COLO668 (cell line): ENCODE measurements around the gene SECISBP2L.

Experiments used
- DNase-seq: peaks from one replicate; lab custom pipeline; 2025; ENCODE audit not compliant: unreplicated experiment; lab: John Stamatoyannopoulos, UW

The SECISBP2L gene

GRCh38 chr15:48967336-48967735, 78.9 kb downstream of the SECISBP2L start:
- no peak for DNase-seq

GRCh38 chr15:48966595-48967301, 79.5 kb downstream of the SECISBP2L start:
- DNase-seq = no peak

GRCh38 chr15:48965972-48966371, 80.3 kb downstream of the SECISBP2L start:
- no peak for DNase-seq

GRCh38 chr15:48964898-48965297, 81.3 kb downstream of the SECISBP2L start:
- DNase-seq = no peak

GRCh38 chr15:48963524-48964113, 82.6 kb downstream of the SECISBP2L start, which contains the start of gene SHC4:
Gene SHC4 (minus strand): TSS chr15:48963919. CDS start chr15:48963015, 904 bp downstream.
- DNase-seq = peak; percentile 32

- peak; percentile 50 for DNase-seq
These were observed 83.4 kb downstream of the SECISBP2L start for GRCh38 chr15:48962662-48963523.

- no peak for DNase-seq
These were observed 90.3 kb downstream of the SECISBP2L start for GRCh38 chr15:48955967-48956366.

GRCh38 chr15:48955370-48955769, 90.9 kb downstream of the SECISBP2L start:
- DNase-seq = no peak

GRCh38 chr15:48954538-48954937, 91.7 kb downstream of the SECISBP2L start:
- DNase-seq = no peak

- no peak for DNase-seq
These were observed 99.4 kb downstream of the SECISBP2L start for GRCh38 chr15:48946840-48947187.

GRCh38 chr15:48946074-48946839, 100.0 kb downstream of the SECISBP2L start:
- DNase-seq = no peak

GRCh38 chr15:48945386-48945785, 100.9 kb downstream of the SECISBP2L start:
- DNase-seq = no peak

GRCh38 chr15:48941904-48942303, 104.3 kb downstream of the SECISBP2L start:
- DNase-seq = no peak

- no peak for DNase-seq
These were observed 105.7 kb downstream of the SECISBP2L start for GRCh38 chr15:48940508-48940907.

GRCh38 chr15:48939648-48940047, 106.6 kb downstream of the SECISBP2L start:
- DNase-seq = no peak
